Stimulated activated memory B cell treated with anti-CD40 and anti-IgM and Interleukin-4, amounts not matched to agents 10 μg/mL and 1 μg/mL and 100 μg/mL, for 72 hours (primary cell): ENCODE results near the gene MAP6D1.

Experiments
- ATAC-seq: fragments of 150-1000 bp; cut with Tn5 transposase; 2 replicates; pipeline ENCODE4 v1.10.0; 2021
- H3K27ac Mint-ChIP-seq: one replicate; pipeline ENCODE4 v1.8.0; 2022; ENCODE audit warnings: mild to moderate bottlenecking, mixed read lengths
- H3K27me3 Mint-ChIP-seq: one replicate; pipeline ENCODE4 v1.8.0; 2022; ENCODE audit warnings: mixed read lengths
- H3K36me3 Mint-ChIP-seq: one replicate; pipeline ENCODE4 v1.8.0; 2022; ENCODE audit warnings: mixed read lengths
- H3K4me1 Mint-ChIP-seq: one replicate; pipeline ENCODE4 v1.8.0; 2022; ENCODE audit warnings: mixed read lengths
- H3K4me3 Mint-ChIP-seq: one replicate; pipeline ENCODE4 v1.8.0; 2022; ENCODE audit warnings: mild to moderate bottlenecking, moderate library complexity, mixed read lengths
- H3K9me3 Mint-ChIP-seq: one replicate; pipeline ENCODE4 v1.8.0; 2022; ENCODE audit warnings: mixed read lengths

The MAP6D1 gene

GRCh38 chr3:183830187-183830586 is 4.8 kb upstream of the MAP6D1 start:
- no peaks in the 10 kb centered on the region for H3K27me3 Mint-ChIP-seq
- H3K36me3 Mint-ChIP-seq: peaks cover 39% of the 10 kb centered on the region
- no peaks in the 10 kb centered on the region for H3K9me3 Mint-ChIP-seq
- no peak overlapping the region for H3K4me3 Mint-ChIP-seq
- ATAC-seq: no peak
- no peaks in the 10 kb centered on the region for H3K4me1 Mint-ChIP-seq
- H3K27ac Mint-ChIP-seq: no peak overlapping the region

GRCh38 chr3:183829466-183829865 is 4.1 kb upstream of the MAP6D1 start:
- Mint-ChIP-seq H3K9me3 (no peaks in the 10 kb centered on the region), H3K27ac (no peak overlapping the region), H3K36me3 (peaks cover 37% of the 10 kb centered on the region), H3K4me3 (no peak overlapping the region), H3K27me3 (no peaks in the 10 kb centered on the region), H3K4me1 (peaks cover 4% of the 10 kb centered on the region)
- no peak for ATAC-seq

DNA sequence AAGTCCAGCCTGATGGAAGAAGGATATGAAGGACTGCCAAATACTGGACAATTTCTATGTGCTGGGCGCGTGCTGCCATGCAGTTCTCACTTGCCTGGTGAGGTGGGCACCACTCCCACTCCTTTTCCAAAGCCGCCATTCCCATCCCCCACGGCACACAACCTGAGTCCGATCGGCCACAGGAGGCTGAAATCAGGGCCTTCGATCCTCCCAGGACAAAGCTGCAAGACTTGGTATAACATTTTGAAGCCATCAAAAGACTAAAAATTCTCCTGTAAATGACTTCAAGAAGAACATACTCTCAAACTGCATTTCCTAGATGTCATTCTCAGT is 3.1 kb upstream of the MAP6D1 start:
- H3K27ac Mint-ChIP-seq: no peak overlapping the region
- H3K9me3 Mint-ChIP-seq: no peaks in the 10 kb centered on the region
- H3K27me3 Mint-ChIP-seq: no peaks in the 10 kb centered on the region
- peaks cover 31% of the 10 kb centered on the region for H3K36me3 Mint-ChIP-seq
- H3K4me3 Mint-ChIP-seq: no peak overlapping the region
- peaks cover 11% of the 10 kb centered on the region for H3K4me1 Mint-ChIP-seq
- no peak for ATAC-seq

- Mint-ChIP-seq H3K9me3 (no peaks in the 10 kb centered on the region), H3K4me3 (no peak overlapping the region), H3K4me1 (peaks cover 11% of the 10 kb centered on the region), H3K36me3 (peaks cover 30% of the 10 kb centered on the region), H3K27ac (no peak overlapping the region), H3K27me3 (no peaks in the 10 kb centered on the region)
- no peak for ATAC-seq
These were observed 2.6 kb upstream of the MAP6D1 start for GRCh38 chr3:183827809-183828537.

GRCh38 chr3:183826448-183827250 is 1.3 kb upstream of the MAP6D1 start:
- no peaks in the 10 kb centered on the region for H3K27me3 Mint-ChIP-seq
- H3K36me3 Mint-ChIP-seq: peaks cover 32% of the 10 kb centered on the region
- no peak overlapping the region for H3K4me3 Mint-ChIP-seq
- peaks cover 16% of the 10 kb centered on the region for H3K4me1 Mint-ChIP-seq
- H3K9me3 Mint-ChIP-seq: no peaks in the 10 kb centered on the region
- H3K27ac Mint-ChIP-seq: peak overlapping the region; percentile 5
- no peak for ATAC-seq

GRCh38 chr3:183824761-183825455 is 469 bp downstream of the MAP6D1 start:
- Mint-ChIP-seq H3K4me3 (peak overlapping the region; percentile 71), H3K27ac (peak overlapping the region; percentile 14), H3K4me1 (peaks cover 16% of the 10 kb centered on the region), H3K9me3 (no peaks in the 10 kb centered on the region), H3K36me3 (peaks cover 28% of the 10 kb centered on the region), H3K27me3 (no peaks in the 10 kb centered on the region)
- ATAC-seq: peak; percentile 53

GRCh38 chr3:183823963-183824362 is 1.4 kb downstream of the MAP6D1 start:
- H3K4me3 Mint-ChIP-seq: peak overlapping the region; percentile 71
- H3K4me1 Mint-ChIP-seq: peaks cover 16% of the 10 kb centered on the region
- ATAC-seq: no peak
- H3K27ac Mint-ChIP-seq: no peak overlapping the region
- H3K36me3 Mint-ChIP-seq: peaks cover 28% of the 10 kb centered on the region
- H3K27me3 Mint-ChIP-seq: no peaks in the 10 kb centered on the region
- no peaks in the 10 kb centered on the region for H3K9me3 Mint-ChIP-seq

- Mint-ChIP-seq H3K27ac (no peak overlapping the region), H3K9me3 (no peaks in the 10 kb centered on the region), H3K36me3 (peaks cover 25% of the 10 kb centered on the region), H3K4me3 (no peak overlapping the region), H3K27me3 (no peaks in the 10 kb centered on the region), H3K4me1 (peaks cover 16% of the 10 kb centered on the region)
- no peak for ATAC-seq
These were observed 2.7 kb downstream of the MAP6D1 start for GRCh38 chr3:183822631-183823030.

GRCh38 chr3:183819831-183820230 is 5.5 kb downstream of the MAP6D1 start:
- Mint-ChIP-seq H3K36me3 (peaks cover 32% of the 10 kb centered on the region), H3K27me3 (no peaks in the 10 kb centered on the region), H3K27ac (no peak overlapping the region), H3K4me3 (no peak overlapping the region), H3K4me1 (peaks cover 15% of the 10 kb centered on the region), H3K9me3 (no peaks in the 10 kb centered on the region)
- ATAC-seq: no peak

DNA sequence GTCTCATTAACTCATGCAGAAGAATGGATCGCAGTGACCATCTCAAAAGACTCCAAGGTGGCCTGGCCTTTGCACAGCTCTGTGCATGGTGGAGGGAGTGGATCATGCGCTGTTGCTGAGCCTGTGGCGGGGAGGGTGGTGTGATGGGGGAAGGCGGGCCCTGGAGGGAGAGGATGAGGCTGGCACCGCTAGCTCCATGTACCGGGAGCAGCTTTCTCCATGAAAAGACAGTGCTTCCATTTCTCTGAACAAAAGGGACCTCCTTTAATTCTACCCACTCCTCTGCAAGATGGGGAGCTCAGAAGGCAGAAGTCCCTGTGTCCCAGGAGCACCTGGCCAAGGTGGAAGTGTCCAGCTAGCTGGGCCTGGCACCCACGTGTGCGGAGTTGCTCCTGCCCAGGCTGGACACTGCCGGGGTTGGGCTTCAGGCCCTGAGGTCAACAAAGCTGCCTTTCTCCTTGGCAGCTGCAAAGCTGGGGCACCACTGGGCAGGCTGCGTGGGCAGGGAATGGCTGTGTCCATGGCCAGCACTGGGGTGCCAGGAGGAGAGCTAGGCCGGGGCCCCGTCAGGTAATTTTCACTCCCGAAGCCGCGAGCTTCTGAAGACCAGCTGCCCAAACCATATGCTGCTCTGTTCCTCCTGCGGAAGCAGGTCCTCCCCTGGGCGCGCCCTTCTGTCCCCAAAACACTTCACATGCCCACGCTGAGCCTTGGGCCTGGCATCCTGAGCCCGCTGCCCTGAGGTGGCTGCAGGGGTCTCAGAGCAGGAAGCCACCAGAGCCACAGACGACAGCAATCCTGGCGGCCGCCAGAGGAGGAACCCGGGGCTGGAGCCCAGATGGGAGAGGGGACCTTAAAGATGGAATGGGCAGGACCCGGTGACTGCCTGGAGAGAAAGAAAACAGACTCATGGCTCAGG is 6.4 kb downstream of the MAP6D1 start:
- no peak for ATAC-seq
- Mint-ChIP-seq H3K27me3 (no peaks in the 10 kb centered on the region), H3K36me3 (peaks cover 38% of the 10 kb centered on the region)

GRCh38 chr3:183818041-183818620 is 7.2 kb downstream of the MAP6D1 start:
- H3K9me3 Mint-ChIP-seq: no peaks in the 10 kb centered on the region
- no peak overlapping the region for H3K4me3 Mint-ChIP-seq

More for the DNA sequence above, 6.4 kb downstream of the MAP6D1 start:
- Mint-ChIP-seq H3K4me3 (no peak overlapping the region), H3K27ac (no peak overlapping the region), H3K4me1 (peaks cover 7% of the 10 kb centered on the region), H3K9me3 (no peaks in the 10 kb centered on the region)

GRCh38 chr3:183817639-183818038 is 7.7 kb downstream of the MAP6D1 start:
- Mint-ChIP-seq H3K27ac (no peak overlapping the region), H3K36me3 (peaks cover 39% of the 10 kb centered on the region), H3K27me3 (no peaks in the 10 kb centered on the region), H3K4me3 (no peak overlapping the region), H3K4me1 (peaks cover 4% of the 10 kb centered on the region), H3K9me3 (no peaks in the 10 kb centered on the region)
- ATAC-seq: no peak

More at GRCh38 chr3:183818041-183818620, 7.2 kb downstream of the MAP6D1 start:
- H3K36me3 Mint-ChIP-seq: peaks cover 38% of the 10 kb centered on the region
- H3K4me1 Mint-ChIP-seq: peaks cover 4% of the 10 kb centered on the region
- H3K27me3 Mint-ChIP-seq: no peaks in the 10 kb centered on the region
- no peak overlapping the region for H3K27ac Mint-ChIP-seq
- ATAC-seq: peak; percentile 9

DNA sequence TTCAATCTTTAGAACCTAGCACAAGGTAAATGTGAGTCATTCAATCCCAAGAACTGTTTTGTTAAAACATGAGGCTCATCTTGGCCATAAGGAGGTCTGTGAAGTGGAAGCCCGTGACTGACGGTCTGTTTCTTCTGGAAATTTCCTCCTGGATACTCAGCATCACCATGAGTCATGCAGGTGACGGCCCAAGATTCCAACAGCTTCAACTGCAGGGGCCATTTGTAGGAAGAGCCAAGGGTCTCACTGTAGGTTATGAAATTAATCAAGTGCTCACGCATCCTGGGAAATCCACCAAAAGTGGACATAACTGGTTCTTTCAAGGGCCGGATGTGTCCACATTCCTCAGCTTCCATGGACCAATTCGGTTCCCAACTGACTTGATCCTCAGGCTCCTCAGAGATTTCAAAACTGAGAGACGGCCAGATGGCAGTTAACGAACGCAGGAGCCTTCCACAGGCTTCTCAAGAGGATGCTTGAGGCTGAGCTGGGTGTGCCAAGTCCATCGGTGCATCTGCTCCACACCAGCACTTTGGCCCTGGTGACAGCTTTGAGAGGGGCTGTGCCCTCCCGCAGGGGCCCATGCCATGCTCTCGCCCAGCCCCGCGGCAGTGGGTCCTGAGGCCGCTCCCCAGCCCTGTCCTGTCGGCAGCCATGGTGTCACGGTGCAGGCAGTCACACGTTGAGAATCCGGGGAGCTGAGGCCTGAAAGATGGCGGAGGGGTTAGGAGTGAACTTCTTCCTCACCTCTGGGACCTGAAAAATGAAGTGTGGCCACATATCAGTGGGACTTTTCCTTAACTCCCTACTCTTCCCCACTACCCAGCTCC is 8.5 kb downstream of the MAP6D1 start:
- H3K4me1 Mint-ChIP-seq: no peaks in the 10 kb centered on the region
- H3K4me3 Mint-ChIP-seq: no peak overlapping the region
- H3K27me3 Mint-ChIP-seq: no peaks in the 10 kb centered on the region
- H3K9me3 Mint-ChIP-seq: no peaks in the 10 kb centered on the region
- ATAC-seq: no peak
- no peak overlapping the region for H3K27ac Mint-ChIP-seq
- peaks cover 40% of the 10 kb centered on the region for H3K36me3 Mint-ChIP-seq
